ENCODE measurements around the gene MYRIP. TPM values are rescaled to one million over a fixed set of nuclear protein-coding genes. Genes with fewer than 3 reads are reported as not detected.
"Not testable (repeated sequence)": the region's sequence is repeated elsewhere in the genome, so short reads cannot be mapped to it uniquely, and the experiment has no call there.

The MYRIP gene
- total RNA-seq, 1 experiment from 2014 or later = not detected

DNA sequence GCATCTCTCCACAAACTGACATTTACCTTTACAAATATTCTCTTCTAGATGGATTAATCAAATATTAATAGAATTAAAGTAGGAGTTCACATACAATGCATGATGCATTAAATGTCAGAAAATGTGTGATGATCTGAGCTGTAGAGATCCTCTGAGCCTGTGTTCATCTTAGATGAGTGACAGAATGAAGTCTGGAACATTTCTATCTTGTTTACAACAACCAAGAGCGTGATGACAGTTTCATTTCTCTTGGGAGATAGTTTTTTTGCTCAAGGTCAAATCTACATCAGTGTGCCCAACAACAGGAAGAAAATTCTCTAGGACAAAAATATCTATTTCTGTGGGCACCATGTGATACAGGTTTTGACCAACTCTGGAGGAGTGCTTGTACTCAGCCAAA is 211.9 kb downstream of the MYRIP start:
- ChIA-PET POLR2A (ENCODE audit: unreplicated experiment) (no interaction called here), CTCF (no interaction called here)
- intact Hi-C loops (cut with micrococcal nuclease) = no loop called here
- no peak overlapping the region for H3K27ac ChIP-seq (ENCODE audit: low read length)
- H3K79me2 ChIP-seq (ENCODE audit: low read length) = no peaks in the 10 kb centered on the region
- peaks cover 8% of the 10 kb centered on the region for H3K27me3 ChIP-seq (ENCODE audit: low read length)
- H3K9me2 ChIP-seq (replicated peaks; ENCODE audit: low read length) = no peaks in the 10 kb centered on the region
- no peak for ATAC-seq
- TF ChIP-seq EZH2 (IDR thresholded peaks at IDR 0.05; ENCODE audit: low read length, unreplicated experiment) = no peak
- TF ChIP-seq, protein P1, sequence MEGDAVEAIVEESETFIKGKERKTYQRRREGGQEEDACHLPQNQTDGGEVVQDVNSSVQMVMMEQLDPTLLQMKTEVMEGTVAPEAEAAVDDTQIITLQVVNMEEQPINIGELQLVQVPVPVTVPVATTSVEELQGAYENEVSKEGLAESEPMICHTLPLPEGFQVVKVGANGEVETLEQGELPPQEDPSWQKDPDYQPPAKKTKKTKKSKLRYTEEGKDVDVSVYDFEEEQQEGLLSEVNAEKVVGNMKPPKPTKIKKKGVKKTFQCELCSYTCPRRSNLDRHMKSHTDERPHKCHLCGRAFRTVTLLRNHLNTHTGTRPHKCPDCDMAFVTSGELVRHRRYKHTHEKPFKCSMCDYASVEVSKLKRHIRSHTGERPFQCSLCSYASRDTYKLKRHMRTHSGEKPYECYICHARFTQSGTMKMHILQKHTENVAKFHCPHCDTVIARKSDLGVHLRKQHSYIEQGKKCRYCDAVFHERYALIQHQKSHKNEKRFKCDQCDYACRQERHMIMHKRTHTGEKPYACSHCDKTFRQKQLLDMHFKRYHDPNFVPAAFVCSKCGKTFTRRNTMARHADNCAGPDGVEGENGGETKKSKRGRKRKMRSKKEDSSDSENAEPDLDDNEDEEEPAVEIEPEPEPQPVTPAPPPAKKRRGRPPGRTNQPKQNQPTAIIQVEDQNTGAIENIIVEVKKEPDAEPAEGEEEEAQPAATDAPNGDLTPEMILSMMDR (conservative IDR thresholded peaks at IDR 0.05; ENCODE audit: low read depth, low read length) = no peak
- TF ChIP-seq EZH2phosphoT487 (IDR thresholded peaks at IDR 0.05; ENCODE audit: borderline replicate concordance, low read length) = no peak
- no TSS peak for BruUV-seq (replicated peaks)
- no peak overlapping the region for H3K9ac ChIP-seq (ENCODE audit: low read length)
- no peak overlapping the region for H3K4me3 ChIP-seq (ENCODE audit: low read length)
- H2AFZ ChIP-seq (ENCODE audit: low read length) = no peak overlapping the region
- no peaks in the 10 kb centered on the region for H3F3A ChIP-seq (ENCODE audit: low read length, unreplicated experiment)
- H3K36me3 ChIP-seq (ENCODE audit: low read depth, low read length) = no peaks in the 10 kb centered on the region
- DNase-seq = no peak
- no peak overlapping the region for H3K4me2 ChIP-seq (ENCODE audit: low read length)
- no peaks in the 10 kb centered on the region for H3K4me1 ChIP-seq (ENCODE audit: insufficient read depth, low read length)
- no peaks in the 10 kb centered on the region for H4K20me1 ChIP-seq (ENCODE audit: low read length)
- peaks cover 4% of the 10 kb centered on the region; the same call in 1 of the 2 replicates for H3K9me3 ChIP-seq (ENCODE audit: low read length)

DNA sequence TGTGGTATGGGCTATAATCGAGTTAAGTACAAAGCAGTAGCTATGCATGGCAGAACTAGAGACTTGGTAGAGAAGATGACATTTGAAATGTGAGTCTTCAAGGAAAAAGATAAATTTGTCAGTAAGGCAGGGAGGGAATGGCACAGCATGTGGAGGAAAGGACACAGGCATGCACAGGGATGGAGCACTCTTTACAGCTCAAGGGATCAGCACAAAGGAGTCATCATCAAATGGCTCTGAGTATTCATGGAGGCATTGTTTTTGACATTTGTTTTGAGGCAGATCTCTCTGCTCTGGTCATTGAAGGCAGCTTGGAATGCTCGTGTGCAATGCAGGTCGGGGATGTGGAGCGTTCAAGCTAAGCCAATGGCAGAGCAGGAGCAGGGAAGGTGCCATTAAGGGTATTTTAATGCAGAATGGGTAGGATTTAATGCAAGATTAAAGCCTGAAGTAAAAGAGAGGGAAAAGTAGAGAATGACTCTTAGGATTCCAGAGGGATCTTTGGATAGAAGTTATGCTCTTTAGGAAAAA is 213.0 kb downstream of the MYRIP start:
- Histone ChIP-seq H3K9me2 (replicated peaks; ENCODE audit: low read length) (no peaks in the 10 kb centered on the region), H3F3A (ENCODE audit: low read length, unreplicated experiment) (no peaks in the 10 kb centered on the region), H3K36me3 (ENCODE audit: low read depth, low read length) (no peaks in the 10 kb centered on the region), H3K27ac (ENCODE audit: low read length) (no peak overlapping the region), H4K20me1 (ENCODE audit: low read length) (no peaks in the 10 kb centered on the region), H3K27me3 (ENCODE audit: low read length) (no peaks in the 10 kb centered on the region), H3K9ac (ENCODE audit: low read length) (no peak overlapping the region), H3K4me2 (ENCODE audit: low read length) (no peak overlapping the region), H3K79me2 (ENCODE audit: low read length) (no peaks in the 10 kb centered on the region), H3K4me1 (ENCODE audit: insufficient read depth, low read length) (no peaks in the 10 kb centered on the region), H3K4me3 (ENCODE audit: low read length) (no peak overlapping the region), H2AFZ (ENCODE audit: low read length) (no peak overlapping the region), H3K9me3 (ENCODE audit: low read length) (peaks cover 4% of the 10 kb centered on the region; the same call in 1 of the 2 replicates)
- no peak for TF ChIP-seq EZH2phosphoT487 (IDR thresholded peaks at IDR 0.05; ENCODE audit: borderline replicate concordance, low read length)
- TF ChIP-seq, protein P1 (conservative IDR thresholded peaks at IDR 0.05; ENCODE audit: low read depth, low read length) = no peak
- no peak for TF ChIP-seq EZH2 (IDR thresholded peaks at IDR 0.05; ENCODE audit: low read length, unreplicated experiment)
- ChIA-PET CTCF (no interaction called here), POLR2A (ENCODE audit: unreplicated experiment) (no interaction called here)
- intact Hi-C loops (cut with micrococcal nuclease) = no loop called here
- ATAC-seq (no peak), DNase-seq (no peak)
- no TSS peak for BruUV-seq (replicated peaks)

DNA sequence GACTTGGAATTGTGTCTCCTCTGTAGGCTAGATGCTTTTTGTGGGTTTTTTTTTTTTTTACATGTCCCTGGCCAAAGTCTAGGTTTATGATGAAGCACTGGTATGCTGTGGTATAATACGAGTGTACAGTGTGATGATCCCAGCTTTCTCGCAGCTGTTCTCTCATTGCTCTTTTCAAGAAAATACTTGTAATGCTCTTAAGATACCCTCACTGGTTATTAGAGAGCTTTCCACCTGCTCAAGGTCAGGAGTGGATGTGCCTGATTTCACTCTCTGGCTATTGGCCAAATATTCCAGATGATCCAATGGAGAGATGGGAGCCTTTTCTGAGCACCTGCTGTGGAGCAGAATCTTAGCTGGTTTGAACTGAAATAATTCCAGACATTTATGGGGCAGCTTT is 215.1 kb downstream of the MYRIP start:
- BruUV-seq (replicated peaks) = no TSS peak
- no peaks in the 10 kb centered on the region for H3K79me2 ChIP-seq (ENCODE audit: low read length)
- ChIA-PET CTCF (no interaction called here), POLR2A (ENCODE audit: unreplicated experiment) (no interaction called here)
- no peak overlapping the region for H3K4me3 ChIP-seq (ENCODE audit: low read length)
- H3K9me3 ChIP-seq (ENCODE audit: low read length) = peaks cover 4% of the 10 kb centered on the region; the same call in 1 of the 2 replicates
- no peaks in the 10 kb centered on the region for H3K4me1 ChIP-seq (ENCODE audit: insufficient read depth, low read length)
- ATAC-seq = no peak
- H3K27ac ChIP-seq (ENCODE audit: low read length) = no peak overlapping the region
- intact Hi-C loops (cut with micrococcal nuclease) = no loop called here
- H3K9ac ChIP-seq (ENCODE audit: low read length) = no peak overlapping the region
- H3K27me3 ChIP-seq (ENCODE audit: low read length) = no peaks in the 10 kb centered on the region
- TF ChIP-seq EZH2phosphoT487 (IDR thresholded peaks at IDR 0.05; ENCODE audit: borderline replicate concordance, low read length) (no peak), EZH2 (IDR thresholded peaks at IDR 0.05; ENCODE audit: low read length, unreplicated experiment) (no peak)
- TF ChIP-seq, protein P1 (conservative IDR thresholded peaks at IDR 0.05; ENCODE audit: low read depth, low read length) = no peak
- no peak for DNase-seq
- H3K36me3 ChIP-seq (ENCODE audit: low read depth, low read length) = no peaks in the 10 kb centered on the region
- H3K4me2 ChIP-seq (ENCODE audit: low read length) = no peak overlapping the region
- H2AFZ ChIP-seq (ENCODE audit: low read length) = no peak overlapping the region
- H3K9me2 ChIP-seq (replicated peaks; ENCODE audit: low read length) = no peaks in the 10 kb centered on the region
- no peaks in the 10 kb centered on the region for H3F3A ChIP-seq (ENCODE audit: low read length, unreplicated experiment)
- H4K20me1 ChIP-seq (ENCODE audit: low read length) = no peaks in the 10 kb centered on the region

DNA sequence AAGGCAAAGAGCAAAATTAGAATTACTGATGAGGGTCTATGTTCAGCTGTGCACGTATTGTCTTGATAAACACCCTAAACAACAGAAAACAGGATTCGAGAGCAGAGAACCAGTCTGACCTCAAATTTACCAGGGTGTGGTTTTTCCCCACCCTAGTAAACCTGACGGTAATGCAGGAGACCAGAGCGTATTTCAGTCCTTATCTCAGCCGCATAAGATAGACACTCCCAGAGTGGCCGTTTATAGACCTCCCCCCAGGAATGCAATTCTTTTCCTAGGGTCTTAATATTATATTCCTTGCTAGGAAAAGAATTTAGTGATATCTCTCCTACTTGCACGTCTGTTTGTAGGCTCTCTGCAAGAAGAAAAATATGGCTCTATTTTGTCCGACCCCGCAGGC is 216.5 kb downstream of the MYRIP start:
- ATAC-seq; H4K20me1 ChIP-seq (ENCODE audit: low read length); DNase-seq; H3K27ac ChIP-seq (ENCODE audit: low read length); intact Hi-C loops (cut with micrococcal nuclease); H3K9me2 ChIP-seq (replicated peaks; ENCODE audit: low read length); CTCF ChIA-PET; H3K27me3 ChIP-seq (ENCODE audit: low read length); POLR2A ChIA-PET (ENCODE audit: unreplicated experiment); H3K9ac ChIP-seq (ENCODE audit: low read length); H3F3A ChIP-seq (ENCODE audit: low read length, unreplicated experiment); H3K79me2 ChIP-seq (ENCODE audit: low read length); H3K4me3 ChIP-seq (ENCODE audit: low read length); H3K9me3 ChIP-seq (ENCODE audit: low read length); H3K4me2 ChIP-seq (ENCODE audit: low read length); H3K36me3 ChIP-seq (ENCODE audit: low read depth, low read length); H3K4me1 ChIP-seq (ENCODE audit: insufficient read depth, low read length); H2AFZ ChIP-seq (ENCODE audit: low read length); BruUV-seq (replicated peaks): not testable (repeated sequence)
